Measurements from ENCODE around the gene RHOT2.

DNA sequence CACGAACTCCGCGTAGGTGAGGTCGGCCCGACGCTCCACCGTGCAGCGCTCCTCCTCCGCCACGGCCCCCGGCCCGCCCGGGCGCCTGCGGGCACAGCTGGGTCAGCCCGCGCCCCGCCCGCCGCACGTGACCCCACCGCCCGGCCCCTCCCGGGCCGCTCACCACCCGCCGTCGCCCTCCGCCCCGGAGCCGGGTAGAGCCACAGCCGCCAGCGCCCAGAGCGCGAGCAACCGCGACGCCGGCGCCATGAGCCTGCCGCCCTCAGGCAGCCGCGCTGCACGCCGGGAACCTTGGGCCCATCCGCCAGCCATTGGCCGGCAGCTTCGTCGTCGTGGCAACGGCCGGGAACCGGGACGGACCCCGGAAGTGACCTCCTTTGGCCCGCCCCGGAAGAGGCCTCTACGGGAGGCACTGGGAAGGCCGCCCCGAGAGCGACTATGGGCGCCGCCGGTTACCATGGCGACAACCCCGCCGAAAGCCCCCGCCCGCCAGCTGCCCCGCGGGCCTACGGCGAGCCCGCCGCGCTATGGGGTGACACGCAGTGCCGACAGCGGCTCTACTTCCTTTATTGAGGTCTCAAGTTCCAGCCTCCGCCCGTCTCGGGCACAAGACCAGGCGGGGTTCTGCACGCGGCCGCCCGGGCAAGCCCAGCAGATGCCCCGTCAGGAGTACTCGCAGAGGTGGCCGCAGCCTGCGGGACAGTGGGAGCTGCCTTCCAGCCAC, 16.3 kb downstream of the RHOT2 start, which contains the start of gene JMJD8:
- TF ChIP-seq CTCF (IDR thresholded peaks at IDR 0.05): peak in 1 of 4 experiments; percentile 5
- TF ChIP-seq POLR2A (IDR thresholded peaks at IDR 0.05): peak; percentile 70 to 72
- TF ChIP-seq EP300 (IDR thresholded peaks at IDR 0.05): no peak
